Stimulated activated CD4-positive, alpha-beta T cell treated with anti-CD3 and anti-CD28 coated beads, Interleukin-2, amount 100 ng/mL, for 48 hours (primary cell): ENCODE results near the gene LCN12.

Source experiments
- DNase-seq, 2 donors: peaks; one replicate each; pipeline ENCODE4 v3.0.0-alpha.2; 2020

LCN12 gene

GRCh38 chr9:136974817-136975535 is 22.9 kb downstream of the LCN12 start:
- DNase-seq = no peak

GRCh38 chr9:136975644-136976043 is 23.6 kb downstream of the LCN12 start:
- peak; percentile 35 to 44 for DNase-seq

- DNase-seq = no peak
Measured at GRCh38 chr9:136977223-136977622, 25.1 kb downstream of the LCN12 start, which contains the start of gene PTGDS. Gene PTGDS (plus strand): TSS chr9:136977504. CDS start chr9:136977579, 75 bp downstream.

DNA sequence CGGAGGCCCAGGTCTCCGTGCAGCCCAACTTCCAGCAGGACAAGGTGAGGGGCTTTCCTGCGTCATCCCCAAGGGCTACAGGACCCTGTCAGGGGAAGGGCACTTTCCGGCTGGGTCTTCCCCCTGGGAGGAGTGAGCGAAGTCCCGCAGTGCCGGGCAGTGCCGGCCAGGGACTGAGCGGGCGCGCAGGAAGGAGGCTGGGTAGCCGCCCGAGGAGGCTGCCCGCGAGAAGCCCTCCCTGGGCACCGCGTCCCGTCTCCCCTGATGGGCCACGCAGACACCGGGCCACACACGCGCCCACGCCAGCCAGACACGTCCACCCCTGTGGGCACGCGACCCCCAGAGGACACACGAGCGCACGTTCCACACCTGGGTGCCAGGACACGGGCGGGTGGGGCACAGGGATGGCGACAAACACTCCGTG is 25.6 kb downstream of the LCN12 start:
- DNase-seq = no peak

GRCh38 chr9:136978073-136978864 is 26.2 kb downstream of the LCN12 start:
- DNase-seq = peak; percentile 45 to 67

- DNase-seq = no peak
Measured at GRCh38 chr9:136978865-136979544, 26.9 kb downstream of the LCN12 start.

- DNase-seq = no peak
Measured at GRCh38 chr9:136979769-136980587, 27.9 kb downstream of the LCN12 start.

GRCh38 chr9:136980669-136981478 is 28.8 kb downstream of the LCN12 start:
- DNase-seq = no peak

DNA sequence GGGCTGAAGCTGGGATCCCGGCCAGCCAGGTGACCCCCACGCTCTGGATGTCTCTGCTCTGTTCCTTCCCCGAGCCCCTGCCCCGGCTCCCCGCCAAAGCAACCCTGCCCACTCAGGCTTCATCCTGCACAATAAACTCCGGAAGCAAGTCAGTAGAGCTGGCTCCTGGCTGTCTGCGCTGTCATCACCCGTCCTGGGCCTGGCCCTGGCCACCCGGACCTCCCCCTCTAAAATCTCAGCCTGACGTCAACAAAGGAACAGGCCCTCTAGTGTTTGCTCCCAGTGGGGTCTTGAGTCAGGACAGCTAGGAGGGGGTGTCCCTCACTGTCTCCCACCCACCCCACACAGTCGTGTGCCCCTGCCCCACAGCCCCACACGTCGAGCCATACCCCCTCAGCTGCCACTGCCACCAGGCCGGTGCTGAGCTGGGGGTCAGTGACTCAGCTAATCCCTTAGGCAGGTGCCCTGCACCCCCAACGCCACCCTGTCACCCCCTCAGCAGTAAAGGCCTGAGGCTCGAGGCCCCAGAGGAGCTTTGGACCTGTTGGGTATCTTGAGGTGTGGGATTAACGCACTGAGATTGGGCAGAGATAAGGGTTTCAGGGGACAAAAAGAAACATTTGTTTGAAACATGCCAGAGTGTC is 29.6 kb downstream of the LCN12 start:
- no peak for DNase-seq

DNA sequence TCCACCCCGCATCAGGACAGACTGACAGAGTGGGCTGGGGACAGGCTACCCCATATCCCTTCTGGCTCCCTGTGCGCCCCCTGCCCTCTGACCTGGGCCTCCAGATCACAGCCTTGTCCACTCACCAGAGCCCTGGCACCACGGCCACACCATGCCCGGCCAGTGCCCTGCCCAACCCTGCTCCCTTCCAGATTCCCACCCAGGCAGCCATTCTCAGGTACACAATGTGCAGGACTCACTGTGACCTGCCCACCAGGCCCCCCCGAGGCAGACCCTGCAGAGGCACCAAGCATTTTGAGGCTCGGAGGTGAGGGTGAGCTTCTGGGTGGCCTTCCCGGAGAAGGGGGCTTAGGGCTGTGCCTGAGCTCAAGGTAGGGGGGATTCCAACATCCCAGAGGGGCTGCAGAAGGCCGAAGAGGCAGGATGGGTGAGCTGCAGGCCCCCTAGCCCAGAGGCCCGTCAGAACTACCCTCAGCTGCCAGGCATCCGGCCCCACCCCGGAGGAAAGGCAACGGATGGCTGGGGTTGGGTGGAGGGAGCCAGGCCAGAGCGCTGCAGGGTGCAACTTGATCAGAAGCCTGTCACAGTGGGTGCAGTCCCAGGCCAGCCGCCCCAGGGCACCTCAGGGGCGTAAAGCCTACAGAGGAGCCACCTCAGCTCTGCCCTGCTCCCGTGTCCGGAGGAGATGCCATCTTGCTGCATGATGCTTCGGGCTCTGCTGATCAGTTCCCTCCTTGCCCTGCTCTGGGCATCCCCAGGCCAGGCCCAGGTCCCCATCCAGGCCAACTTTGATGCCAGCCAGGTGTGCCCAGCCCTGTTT is 30.4 kb downstream of the LCN12 start, which contains the start of gene LCNL1:
LCNL1 (plus strand) TSS at position 762 of the 820 bp plus-strand sequence. CDS start 594 bp downstream, outside the sequence.
- DNase-seq = no peak

GRCh38 chr9:136983167-136983566 is 31.1 kb downstream of the LCN12 start:
- DNase-seq = no peak

DNA sequence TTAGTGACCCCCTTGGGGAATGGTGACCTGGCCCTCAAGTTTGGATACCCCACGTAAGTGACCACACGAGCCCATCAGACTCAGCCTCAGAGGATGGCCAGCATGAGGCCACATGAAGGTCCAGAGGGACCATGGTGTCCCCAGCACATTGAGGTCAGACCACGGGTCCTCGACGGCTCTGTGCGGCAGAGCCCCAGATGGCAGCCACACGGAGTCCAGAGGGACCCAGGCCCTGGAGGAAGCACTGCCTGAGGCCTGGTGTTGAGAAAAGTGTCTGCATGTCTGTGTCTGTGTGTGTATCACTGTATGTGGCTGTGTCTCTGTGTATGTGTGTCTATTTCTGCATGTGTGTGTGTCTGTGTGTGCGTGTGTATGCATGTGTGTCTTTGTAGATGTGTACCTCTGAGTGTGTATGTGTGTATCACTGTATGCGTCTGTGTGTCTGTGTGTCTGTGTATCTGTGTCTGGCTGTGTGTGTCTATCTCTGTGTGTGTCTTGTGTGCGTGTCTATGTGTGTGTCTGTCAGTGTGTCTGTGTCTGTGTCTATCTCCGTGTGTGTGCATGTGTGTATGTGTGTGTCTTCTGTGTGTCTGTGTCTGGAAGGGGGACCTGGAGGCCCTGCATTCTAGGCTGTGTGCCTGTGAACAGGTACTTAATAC is 31.7 kb downstream of the LCN12 start:
- no peak for DNase-seq

DNA sequence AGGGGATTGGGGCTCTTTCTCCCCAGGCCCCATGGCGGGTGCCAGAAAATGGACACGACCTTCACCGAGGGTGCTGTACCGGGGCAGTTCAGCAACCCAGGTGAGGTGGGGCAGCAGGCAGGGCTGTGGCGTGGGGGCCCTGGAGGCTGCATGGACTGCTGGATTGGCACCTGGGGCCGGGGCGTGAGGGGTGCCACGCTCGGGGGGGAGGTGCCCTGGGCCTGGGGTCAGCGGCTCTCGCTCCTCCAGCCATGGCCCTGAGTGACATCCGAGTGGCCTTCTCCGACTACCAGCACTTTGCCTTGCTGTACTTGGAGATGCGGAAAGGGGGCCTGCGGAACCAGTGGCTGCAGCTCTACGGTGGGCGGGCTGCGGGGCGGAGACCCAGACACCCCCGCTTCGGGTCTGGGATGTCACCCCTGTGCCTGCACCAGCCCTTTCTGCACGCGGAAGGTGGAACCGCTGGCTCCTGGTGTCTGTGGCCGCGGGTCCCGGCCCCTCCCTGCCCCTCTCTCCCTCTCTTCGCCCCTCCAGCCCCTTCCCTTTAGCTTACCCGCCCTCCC is 32.5 kb downstream of the LCN12 start:
- no peak for DNase-seq

DNA sequence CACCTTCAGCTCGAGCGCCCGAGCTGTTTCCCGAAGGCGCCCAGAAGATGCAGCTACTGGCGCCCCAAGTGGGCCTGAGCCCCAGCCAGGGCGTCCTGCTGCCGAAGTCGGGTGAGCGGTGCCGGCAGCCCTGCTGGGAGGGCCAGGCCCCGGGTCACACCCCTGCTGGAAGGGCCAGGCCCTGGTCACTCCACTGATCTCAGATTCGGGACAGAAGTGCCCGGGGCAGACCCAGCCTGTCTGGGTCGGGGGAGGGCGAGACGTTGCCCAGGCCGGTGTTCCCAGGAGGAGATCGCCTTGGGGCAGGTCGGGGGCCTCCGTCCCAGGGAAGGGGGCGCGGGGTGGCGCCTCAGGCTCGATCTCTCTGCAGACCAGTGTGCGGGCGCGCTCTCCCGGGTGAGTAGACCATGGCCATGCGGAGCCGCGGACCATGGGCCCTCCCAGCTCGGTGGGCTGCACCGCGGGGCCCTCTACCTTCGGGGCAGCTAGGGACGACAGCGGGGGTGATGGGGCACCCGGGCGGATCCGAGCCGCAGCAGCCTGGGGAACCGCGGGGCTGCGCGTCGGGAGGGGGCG is 33.0 kb downstream of the LCN12 start:
- DNase-seq = no peak

DNA sequence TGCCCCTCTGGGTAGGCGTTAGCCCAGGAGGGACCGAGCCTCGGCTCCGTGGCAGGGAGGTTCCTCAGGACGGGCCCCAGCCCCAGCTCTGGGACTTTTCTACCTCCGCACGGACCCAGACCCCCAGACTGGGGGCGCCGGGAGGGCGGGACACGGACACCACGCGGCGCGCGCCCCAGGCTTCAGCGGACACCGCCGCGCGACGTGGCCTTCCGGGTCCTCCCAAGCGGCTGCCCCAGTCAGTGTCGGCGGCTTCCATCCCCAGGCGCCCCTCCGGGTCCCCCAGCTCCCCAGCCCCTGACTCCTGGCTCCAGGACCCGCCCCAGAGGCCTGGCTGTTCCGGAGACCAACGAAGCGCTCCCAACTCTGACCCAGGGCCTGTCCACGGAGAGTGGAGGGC is 33.8 kb downstream of the LCN12 start:
- DNase-seq = no peak

DNA sequence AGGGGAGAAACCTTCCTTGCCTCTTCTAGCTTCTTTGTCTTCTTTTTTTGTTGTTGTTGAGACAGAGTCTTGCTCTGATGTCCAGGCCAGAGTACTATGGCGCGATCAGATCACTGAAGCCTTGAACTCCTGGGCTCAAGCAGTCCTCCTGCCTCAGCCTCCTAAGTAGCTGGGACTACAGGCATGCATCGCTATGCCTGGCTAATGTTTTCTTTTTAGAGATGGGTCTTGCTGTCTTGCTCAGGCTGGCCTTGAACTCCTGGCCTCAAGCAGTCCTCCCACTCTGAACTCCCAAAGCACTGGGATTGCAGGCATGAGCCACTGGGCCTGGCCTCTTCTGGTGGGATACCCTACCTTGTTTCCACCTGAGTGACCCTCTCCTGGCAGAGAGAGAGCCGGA is 36.8 kb downstream of the LCN12 start:
- no peak for DNase-seq

- no peak for DNase-seq
Measured at GRCh38 chr9:136990242-136990911, 38.3 kb downstream of the LCN12 start.
